HG02973 (cell line): ENCODE data around the gene PAOX.
"Not testable (repeated sequence)": the region's sequence is repeated elsewhere in the genome, so short reads cannot be mapped to it uniquely, and the experiment has no call there.

Experiments used
- ATAC-seq: cut with Tn5 transposase; IDR thresholded peaks from one replicate; pipeline ENCODE4 v1.9.1; 2021; ENCODE audit warnings: moderate library complexity; ENCODE audit not compliant: unreplicated experiment

PAOX gene

DNA sequence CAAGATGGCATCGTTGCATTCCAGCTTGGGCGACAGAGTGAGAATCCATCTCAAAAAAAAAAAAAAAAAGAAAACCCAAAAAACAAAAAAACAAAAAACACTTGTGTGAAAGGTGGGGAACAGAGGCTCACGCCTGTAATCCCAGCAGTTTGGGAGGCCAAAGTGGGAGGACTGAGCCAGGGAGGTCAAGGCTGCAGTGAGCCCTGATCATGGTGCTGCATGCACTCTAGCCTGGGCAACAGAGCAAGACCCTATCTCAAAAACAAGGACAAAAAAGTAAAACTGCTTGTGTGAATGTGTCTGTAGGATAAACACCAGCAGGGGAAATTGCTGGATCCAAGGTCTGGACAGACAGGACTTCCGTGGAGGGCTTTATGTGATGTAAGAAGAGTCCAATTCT lies 4.5 kb downstream of the PAOX start:
- ATAC-seq = no peak

DNA sequence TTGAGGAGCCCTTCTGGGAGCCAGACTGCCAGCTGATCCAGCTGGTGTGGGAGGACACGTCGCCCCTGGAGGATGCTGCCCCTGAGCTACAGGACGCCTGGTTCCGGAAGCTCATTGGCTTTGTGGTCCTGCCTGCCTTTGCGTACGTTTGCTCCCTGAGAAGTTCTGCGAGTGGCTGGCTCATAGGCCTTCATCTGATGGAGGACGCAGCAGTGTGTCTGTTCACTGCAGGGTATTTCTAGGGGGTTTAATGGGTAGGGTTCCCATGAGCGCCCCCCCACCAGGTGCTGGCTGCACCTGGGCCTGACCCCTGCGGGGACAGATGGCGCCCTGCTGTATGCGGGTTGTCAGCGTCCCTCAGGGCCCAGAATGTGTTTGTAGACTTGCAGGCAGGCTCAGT lies 5.0 kb downstream of the PAOX start:
- no peak for ATAC-seq

DNA sequence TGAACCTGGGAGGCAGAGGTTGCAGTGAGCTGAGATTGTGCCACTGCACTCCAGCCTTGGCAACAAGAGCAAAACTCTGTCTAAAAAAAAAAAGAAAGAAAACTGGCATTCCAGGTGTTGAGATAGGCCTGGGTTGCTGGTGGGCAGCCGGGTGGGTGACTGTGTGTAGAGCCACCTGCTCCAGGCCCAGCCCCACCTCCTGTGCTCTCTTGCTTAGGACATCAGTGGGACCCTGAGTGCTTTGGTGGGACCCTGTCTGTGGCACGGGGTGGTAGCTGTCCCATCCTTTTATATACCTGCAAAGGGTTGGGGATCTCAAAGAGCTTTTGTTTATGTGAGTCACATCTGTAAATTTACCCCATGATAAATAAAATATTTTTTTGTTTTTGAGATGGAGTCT lies 6.2 kb downstream of the PAOX start:
- ATAC-seq = no peak

DNA sequence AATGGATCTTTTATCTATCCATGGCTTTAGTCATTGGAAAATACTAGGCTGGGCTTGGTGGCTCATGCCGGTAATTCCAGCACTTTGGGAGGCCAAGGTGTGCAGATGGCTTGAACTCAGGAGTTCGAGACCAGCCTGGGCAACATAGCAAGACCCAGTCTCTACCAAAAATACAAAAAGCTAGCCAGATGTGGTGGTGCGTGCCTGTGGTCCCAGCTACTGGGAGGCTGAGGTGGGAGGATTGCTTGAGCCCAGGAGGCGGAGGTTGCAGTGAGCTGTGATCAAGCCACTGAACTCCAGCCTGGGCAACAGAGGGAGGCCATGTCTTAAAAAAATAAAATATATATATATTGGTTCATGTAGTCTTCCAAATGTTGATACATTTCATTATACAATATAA lies 7.9 kb downstream of the PAOX start:
- ATAC-seq = not testable (repeated sequence)

DNA sequence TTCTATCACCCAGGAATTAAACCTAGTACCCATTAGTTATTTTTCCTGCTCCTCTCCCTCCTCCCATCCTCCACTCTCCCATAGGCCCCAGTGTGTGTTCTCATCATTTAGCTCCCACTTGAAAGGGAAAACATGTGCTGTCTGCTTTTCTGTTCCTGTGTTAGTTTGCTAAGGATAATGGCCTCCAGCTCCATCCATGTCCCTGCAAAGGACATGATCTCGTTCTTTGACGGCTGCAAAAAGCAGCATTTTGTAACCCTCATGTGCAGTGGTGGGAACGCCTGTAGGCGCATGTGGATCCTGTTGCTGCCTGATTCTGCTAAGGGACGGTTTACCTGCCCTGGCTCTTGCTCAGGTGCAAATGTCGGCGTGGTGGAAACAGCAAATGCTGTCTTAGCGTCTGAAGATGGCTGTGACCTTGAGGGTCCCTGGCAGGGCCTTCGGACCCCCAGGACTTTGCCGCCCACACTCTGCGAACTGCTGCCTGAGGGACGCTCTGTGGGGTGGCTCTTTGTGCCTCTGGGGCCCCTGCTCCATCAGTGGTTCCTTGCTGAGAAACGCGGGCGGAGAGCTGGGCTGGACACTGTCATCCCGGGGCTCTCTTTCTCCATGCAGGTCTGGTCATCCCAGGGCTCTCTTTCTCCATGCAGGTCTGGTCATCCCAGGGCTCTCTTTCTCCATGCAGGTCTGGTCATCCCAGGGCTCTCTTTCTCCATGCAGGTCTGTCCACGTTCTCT lies 9.3 kb downstream of the PAOX start:
- ATAC-seq = peak; percentile 2

DNA sequence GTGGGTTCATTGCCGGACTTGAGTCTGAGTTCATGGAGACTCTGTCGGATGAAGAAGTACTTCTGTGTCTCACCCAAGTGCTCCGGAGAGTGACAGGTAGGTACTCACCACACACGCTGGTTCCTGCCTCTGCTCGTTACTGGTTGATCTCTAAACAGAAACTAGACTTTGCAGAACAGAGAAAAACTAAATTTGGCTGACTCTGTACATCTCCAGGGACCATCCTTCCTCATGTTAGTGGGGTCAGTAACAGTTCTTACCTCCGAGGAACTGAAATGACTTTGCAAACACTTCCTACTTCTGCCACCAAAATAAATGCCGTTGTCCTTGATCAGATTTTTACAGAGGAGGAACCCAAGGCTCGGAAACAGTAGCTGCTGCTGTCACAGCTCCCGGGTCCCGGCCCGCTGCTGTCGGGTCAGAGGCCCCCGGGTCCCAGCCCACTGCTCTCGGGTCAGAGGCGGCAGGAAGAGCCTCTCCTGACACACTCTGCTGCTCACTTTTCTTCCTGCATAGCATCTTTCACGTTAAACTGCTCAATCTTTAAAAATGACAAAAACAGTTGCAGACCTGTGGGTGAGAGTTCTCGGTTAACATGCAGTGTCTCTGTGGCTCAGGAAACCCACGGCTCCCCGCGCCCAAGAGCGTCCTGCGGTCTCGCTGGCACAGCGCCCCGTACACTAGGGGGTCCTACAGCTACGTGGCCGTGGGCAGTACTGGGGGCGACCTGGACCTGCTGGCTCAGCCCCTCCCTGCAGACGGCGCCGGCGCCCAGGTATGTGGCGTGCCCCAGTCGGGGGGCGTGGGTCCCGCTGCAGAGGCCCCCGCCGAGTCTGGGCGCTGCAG lies 10.1 kb downstream of the PAOX start:
- peak; percentile 84 for ATAC-seq

DNA sequence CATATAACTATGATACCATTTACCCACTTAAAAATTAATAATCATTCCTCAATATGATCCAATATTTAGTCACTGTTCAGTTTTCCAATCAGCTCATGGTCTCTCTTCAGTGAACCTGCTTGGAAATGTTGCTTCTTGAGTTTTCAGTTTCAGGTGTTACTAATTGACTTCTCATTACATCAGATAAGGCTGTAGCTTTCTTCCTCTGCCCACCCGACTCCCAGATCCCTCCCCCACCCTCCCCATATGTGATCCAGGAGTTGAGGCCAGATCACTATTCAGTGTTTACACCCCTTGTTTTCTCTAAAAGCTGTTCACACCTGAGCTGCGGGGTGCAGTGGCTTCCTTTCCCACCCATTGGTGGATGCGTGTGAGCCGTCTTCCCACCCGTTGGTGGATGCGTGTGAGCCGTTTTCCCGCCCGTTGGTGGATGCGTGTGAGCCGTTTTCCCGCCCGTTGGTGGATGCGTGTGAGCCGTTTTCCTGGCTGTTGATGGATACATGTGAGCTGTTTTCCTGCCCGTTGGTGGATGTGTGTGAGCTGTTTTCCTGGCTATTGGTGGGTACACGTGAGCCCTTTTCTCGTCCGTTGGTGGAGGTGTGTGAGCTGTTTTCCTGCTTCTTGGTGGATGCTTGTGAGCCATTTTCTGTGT lies 11.7 kb downstream of the PAOX start:
- no peak for ATAC-seq

DNA sequence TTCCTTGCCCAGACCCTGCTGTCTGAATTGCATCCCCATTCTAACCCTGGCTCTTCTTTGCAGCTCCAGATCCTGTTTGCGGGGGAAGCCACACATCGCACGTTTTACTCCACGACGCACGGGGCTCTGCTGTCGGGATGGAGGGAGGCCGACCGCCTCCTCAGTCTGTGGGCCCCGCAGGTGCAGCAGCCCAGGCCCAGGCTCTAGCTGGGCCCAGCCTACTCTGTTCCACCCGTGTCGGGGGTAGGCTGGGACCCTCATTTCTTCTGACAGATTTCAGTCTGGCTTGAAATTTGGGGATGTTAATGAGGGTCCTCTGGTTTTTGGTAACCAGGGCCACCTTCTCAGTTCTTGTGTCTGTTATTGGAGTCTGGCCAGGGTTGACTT lies 12.2 kb downstream of the PAOX start:
- ATAC-seq = no peak

DNA sequence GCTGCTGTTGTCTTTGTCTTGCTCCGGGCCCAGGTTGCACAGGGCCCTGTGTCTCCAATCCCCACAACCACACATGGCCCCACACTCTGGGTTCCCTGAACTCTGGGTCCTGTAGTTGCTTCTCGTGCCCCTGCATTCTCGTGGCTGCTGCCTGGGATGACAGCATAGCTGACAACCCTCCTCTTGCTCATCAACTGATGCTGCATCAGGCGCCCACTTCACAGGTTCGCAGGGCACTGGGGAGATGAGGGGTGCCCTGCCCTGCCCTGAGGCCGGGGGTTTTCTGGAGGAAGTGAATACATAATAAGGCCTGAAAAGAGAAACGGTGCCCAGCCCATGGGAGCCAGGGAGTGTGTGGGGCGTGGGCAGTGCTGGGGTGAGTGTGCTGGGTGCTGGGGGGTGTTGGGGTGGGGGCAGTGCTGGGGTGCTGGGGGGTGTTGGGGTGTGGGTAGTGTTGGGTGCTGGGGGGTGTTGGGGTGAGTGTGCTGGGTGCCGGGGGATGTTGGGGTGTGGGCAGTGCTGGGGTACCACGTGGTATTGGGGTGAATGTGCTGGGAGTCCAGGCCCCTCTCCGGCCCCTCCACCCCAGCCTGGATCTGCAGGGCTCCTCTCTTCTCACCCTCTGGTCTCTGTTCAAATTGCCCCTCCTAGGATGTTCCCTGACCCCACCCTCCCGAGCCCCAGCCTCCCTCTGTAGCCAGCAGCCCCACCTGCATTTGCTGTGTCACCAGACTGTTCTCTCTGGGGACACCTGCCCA lies 12.9 kb downstream of the PAOX start:
- no peak for ATAC-seq

DNA sequence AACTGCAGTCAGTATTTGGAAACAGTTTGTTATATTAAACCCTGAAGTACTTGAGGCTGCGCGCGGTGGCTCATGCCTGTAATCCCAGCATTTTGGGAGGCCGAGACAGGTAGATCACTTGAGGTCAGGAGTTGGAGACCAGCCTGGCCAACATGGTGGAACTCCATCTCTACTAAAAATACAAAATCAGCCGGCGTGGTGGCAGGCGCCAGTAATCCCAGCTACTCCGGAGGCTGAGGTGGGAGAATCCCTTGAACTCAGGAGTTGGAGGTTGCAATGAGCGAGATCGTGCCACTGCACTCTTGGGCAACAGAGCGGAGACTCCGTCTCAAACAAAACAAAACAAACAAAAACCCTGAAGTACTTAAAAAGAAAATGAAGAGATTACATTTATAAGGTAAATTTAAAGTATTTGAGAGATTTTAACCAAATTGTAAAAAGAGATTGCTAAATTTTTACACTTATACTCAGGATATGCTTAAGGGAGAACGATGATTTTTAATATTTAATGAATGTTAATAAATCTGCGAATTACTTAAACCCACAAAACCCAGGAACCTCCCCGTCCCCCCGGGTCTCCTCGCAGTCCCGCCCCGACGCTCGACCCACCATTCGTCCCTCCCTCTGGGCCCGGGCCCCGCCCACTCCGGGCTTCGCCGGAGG lies 14.5 kb downstream of the PAOX start:
- no peak for ATAC-seq

DNA sequence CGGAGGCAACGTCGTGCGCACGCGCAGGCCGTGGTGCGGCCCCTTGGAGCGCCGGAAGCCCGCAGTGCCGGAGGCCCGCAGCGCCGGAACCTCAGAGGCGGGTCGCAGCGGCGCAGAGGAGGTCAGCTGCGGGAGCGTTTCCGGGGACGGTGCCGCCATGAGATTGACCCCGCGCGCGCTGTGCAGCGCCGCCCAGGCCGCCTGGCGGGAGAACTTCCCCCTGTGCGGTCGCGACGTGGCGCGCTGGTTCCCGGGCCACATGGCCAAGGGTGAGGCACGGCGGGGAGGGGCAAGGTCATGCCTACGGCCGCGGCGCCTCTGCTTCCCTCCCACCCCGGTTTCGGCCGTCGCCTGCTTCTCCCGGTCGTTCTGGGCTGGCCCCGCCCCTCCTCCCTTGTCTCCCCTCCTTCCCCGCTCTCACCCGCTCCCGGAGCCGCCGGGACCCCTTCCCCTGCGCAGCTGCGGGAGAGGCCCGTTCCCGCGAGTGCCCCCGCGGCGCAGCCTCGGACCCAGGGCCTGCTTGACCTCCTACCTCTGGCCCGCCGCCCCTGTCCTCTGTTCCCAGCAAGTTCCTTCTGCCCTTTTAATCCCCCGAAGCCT lies 15.1 kb downstream of the PAOX start, which contains the start of gene MTG1:
Gene MTG1, plus strand, starts transcription at position 94 of the 600 bp plus-strand sequence. Its CDS starts 64 bp downstream, at position 158.
- peak; percentile 59 for ATAC-seq

DNA sequence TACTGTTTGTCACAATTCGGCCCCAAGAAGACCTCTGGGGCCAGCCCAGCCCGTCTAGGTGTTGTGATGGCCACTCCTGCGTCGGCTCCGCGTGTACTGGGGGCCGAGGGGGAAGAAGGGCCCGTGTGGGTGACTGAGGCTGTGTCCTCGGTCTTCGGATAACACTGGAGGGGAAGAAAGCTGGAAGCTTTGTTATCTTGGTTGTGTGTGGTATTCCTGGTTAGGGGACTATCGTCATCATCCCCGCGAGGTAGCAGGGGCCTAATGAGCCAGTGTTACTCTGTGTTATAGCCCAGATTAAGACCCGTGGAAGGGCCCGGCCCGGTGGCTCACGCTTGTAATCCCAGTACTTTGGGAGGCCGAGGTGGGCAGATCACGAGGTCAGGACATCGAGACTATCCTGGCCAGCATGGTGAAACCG lies 15.7 kb downstream of the PAOX start:
- no peak for ATAC-seq

DNA sequence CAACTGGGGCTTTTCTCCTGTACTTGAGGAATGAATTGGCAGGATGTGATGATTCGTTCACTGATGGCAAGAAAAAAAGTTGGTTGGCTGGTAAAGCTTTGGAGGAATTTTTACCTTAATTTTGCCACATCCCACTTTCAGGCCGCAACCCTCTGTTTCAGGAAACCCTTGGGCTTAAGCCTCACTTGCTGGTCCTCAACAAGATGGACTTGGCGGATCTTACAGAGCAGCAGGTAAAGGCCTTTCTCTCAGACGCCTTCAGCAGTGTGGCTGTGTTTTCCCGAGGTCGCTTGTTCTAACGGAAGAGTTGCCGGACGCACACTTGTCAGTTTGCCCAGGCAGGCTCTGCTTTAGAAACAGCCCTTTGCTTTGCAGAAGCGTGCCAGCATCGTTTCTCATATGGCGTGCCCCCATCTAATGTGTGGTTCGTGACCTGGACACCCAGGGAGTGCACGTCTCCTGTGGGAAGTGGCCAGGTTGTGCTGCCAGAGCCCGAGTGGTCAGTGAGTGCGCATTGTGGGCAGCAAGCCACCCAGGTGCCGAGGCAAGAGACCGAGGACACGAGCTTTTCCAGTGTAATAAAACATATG lies 17.1 kb downstream of the PAOX start:
- no peak for ATAC-seq

DNA sequence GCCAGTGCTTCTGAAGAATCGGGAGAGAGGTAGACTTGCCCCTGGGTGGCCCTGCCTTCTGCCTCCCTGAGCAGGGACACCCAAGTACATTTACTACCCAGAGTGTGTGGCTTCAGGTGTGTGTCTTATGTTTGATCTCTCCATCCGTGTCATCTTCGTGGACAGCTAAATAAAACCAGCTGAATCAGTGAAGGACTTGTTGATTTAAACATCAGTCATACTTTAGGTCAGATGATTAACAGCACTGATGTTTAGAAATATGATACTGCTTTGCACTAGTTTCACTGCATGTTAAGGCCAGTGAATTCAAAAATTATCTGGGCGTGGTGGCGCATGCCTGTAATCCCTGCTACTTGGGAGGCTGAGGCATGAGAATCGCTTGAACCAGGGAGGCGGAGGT lies 18.9 kb downstream of the PAOX start:
- ATAC-seq = no peak

DNA sequence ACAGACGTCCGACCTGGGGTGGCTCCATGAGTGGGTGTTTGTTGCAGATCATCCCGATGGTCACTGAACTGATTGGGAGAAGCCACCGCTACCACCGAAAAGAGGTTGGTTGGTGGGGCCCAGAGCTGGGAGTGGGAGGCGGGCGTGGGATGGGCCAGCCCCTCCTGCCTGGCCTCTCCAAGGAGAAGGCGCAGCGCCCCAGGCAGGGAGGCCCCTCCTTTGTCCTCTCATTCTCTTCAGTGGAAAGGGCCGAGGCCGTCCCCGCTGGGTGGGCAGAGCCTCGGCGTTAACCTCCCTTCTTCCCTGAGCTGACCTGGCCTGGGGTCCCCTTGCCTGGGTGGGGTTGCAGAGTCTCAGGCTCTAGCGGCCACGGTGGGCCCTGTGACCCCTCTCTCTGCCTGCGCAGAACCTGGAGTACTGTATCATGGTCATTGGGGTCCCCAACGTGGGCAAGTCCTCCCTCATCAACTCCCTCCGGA lies 20.1 kb downstream of the PAOX start:
- no peak for ATAC-seq

DNA sequence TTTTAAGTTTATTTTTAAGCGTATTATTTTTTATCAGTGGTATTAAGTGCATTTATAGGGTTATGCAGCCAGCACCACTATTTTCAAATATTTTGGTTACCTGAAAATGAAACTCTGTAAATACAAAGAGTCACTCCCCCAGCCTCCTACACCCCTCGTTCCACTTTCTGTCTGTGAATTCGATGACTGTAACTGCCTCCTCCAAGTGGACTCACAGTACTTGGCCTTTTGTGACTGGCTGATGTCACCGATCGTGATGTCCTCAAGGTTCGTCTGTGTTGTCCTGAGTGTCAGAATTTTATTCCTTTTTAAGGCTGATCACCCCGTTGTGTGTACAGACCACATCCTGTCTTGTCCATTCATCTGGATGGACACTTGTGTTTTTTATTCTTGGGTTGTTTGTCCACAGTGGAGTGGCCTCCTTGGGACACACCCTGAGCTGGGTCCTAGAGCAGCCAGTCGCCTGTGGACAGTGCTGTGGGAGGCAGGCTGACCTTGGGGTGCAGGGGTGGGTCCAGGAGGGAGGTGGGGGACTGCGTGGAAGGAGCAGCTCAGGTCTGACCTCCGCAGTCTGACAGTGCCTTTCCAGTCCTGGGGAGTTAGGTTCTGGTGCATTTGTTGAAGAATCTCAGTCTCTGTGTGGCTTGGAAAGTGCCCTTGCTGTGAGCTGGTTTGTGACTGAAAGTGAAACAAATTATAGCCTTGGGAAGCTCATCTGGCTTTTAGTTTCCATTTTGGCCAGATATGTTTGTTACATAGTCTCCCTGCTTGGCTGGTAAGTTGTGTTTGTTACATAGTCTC lies 21.8 kb downstream of the PAOX start:
- peak; percentile 50 for ATAC-seq

DNA sequence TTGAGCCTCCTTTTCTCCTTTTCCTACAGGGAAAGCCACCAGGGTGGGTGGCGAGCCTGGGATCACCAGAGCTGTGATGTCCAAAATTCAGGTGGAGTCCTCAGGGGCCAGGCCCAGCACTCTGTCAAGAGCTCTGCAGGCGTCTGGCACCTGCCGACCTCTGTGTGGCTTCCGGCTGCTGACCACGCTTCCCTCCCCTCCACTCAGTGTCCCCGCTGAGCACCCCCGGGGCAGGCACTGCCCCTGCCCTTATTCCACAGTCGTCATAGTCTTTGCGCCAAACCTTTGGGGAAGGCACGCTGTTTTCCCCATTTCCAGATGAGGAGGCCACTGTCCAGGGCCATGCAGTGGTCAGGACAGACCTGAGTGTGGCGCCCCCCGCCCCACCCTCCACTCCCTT lies 22.4 kb downstream of the PAOX start:
- ATAC-seq = peak; percentile 8

DNA sequence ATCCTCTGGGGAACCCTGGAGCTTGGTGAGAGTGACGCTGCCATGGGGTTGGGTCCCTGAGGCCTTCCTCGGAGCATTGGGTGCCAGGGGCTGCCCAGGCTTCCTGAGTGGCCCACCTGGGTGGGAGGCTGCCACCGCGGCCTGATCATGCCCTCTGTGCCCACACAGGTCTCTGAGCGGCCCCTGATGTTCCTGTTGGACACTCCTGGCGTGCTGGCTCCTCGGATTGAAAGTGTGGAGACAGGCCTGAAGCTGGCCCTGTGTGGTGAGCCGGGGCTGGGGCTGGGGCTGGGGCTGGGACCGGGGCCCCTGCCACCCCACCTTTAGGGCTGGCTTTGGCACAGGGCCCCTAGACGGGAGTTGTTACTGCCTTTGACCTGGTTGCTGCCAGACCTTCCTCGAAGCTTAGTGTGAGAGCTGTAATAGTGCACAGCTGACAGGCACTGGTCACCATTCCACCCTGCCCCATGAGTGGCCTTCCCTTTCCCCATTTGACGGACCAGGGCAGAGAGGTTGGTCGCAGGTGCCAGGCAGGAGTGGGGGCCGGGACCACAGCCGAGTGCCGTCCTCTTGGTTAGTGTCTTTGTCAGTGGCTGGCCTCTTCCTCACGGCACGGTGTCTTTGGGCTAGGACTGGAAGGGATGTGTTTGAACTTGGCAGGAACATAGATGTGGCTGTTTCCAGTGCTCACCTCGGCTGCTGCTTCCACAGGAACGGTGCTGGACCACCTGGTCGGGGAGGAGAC lies 23.1 kb downstream of the PAOX start:
- ATAC-seq = no peak
